ENCODE data around the gene CISD1. TPM values are rescaled to one million over a fixed set of nuclear protein-coding genes. Genes with fewer than 3 reads are reported as not detected.

Gene CISD1
- total RNA-seq, 1 donor from 2014 or later = 24.5 TPM

DNA sequence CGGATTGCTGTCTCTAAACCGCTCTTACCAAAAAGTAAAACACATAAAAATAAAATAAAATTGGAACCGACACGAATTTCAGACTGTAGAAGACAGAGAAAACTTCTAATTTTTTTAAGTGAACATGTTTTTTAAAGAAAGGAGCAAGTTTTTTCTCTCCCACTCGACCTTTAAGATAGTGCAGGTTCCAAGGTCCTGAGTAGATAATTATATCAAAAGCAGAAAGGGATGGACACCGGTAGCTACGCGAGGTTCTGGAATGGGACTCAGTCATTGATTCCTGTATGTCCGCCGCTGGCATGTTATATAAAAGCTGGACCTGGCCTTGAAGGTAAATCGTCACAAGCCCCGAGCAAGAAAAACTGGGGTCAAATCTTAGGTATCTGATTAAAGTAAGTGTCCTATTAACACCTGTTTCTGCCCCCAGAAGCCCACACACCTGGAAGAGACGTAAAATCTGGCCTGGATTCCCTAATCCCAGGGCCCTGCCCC lies 462 bp upstream of the CISD1 start:
- TF ChIP-seq, protein P1, sequence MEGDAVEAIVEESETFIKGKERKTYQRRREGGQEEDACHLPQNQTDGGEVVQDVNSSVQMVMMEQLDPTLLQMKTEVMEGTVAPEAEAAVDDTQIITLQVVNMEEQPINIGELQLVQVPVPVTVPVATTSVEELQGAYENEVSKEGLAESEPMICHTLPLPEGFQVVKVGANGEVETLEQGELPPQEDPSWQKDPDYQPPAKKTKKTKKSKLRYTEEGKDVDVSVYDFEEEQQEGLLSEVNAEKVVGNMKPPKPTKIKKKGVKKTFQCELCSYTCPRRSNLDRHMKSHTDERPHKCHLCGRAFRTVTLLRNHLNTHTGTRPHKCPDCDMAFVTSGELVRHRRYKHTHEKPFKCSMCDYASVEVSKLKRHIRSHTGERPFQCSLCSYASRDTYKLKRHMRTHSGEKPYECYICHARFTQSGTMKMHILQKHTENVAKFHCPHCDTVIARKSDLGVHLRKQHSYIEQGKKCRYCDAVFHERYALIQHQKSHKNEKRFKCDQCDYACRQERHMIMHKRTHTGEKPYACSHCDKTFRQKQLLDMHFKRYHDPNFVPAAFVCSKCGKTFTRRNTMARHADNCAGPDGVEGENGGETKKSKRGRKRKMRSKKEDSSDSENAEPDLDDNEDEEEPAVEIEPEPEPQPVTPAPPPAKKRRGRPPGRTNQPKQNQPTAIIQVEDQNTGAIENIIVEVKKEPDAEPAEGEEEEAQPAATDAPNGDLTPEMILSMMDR (IDR thresholded peaks at IDR 0.05) = no peak
- Histone ChIP-seq H3K4me3 (peak overlapping the region; percentile 65), H3K27ac (peak overlapping the region; percentile 98), H3K27me3 (ENCODE audit: low read depth) (no peaks in the 10 kb centered on the region), H3K4me1 (peaks cover 27% of the 10 kb centered on the region), H3K36me3 (no peaks in the 10 kb centered on the region), H3K9me3 (no peaks in the 10 kb centered on the region)
- DNase-seq (no peak), ATAC-seq (peak in 1 of 2 donors; percentile 16)
- intact Hi-C loops (cut with DNase I) = no loop called here

DNA sequence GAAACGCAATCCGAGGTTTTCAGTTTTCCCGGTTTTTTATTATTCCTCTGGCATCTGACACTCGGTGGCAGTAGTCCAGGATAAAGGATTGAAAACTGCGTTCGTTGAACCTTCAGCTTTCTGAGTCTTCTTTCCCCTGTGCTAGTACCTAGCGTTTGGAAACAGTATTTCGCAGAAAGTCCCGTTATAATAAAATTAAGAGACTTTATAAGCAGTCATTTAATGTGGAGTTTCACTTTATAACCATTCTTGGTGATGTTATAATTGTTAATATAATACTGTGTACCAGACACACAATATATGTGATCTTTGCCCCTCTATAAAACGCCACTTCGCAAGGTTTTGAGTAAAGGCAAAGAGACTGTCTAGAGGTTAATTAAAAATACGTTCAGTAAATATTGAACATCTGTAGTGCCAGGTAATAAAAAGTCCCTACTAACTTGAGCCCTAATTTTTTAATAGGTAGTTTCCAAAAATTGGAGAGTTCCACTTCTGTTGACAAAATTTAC lies 874 bp downstream of the CISD1 start:
- Histone ChIP-seq H3K9me3 (no peaks in the 10 kb centered on the region), H3K36me3 (no peaks in the 10 kb centered on the region), H3K27me3 (ENCODE audit: low read depth) (no peaks in the 10 kb centered on the region), H3K4me1 (peaks cover 23% of the 10 kb centered on the region), H3K4me3 (peak overlapping the region; percentile 65), H3K27ac (peak overlapping the region; percentile 98)
- intact Hi-C loops (cut with DNase I) = no loop called here
- ATAC-seq (no peak), DNase-seq (no peak)
- TF ChIP-seq, protein P1 (IDR thresholded peaks at IDR 0.05) = no peak

DNA sequence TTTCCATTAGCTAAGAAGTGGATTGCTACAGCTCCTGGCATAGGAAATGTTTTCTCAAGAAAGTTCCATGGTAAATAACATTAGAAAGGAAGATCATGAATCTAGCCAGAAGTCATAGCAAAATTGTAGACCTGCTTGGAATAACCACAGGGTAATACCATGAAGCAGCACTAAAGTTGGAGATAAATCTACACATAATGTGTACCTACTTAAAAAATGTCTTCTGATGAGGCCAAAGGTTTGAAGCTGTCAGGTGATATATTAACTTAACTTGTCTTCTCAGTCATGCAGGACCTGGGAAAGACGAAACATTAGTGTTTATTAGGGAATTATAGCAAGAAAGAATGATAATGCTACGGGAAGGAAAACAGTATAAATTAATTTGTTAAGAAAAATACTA lies 6.3 kb downstream of the CISD1 start:
- no peaks in the 10 kb centered on the region for H3K27me3 ChIP-seq (ENCODE audit: low read depth)
- H3K27ac ChIP-seq = no peak overlapping the region
- no peak for ATAC-seq
- TF ChIP-seq, protein P1 (IDR thresholded peaks at IDR 0.05) = no peak
- H3K4me1 ChIP-seq = no peaks in the 10 kb centered on the region
- H3K4me3 ChIP-seq = no peak overlapping the region
- intact Hi-C loops (cut with DNase I) = no loop called here
- H3K9me3 ChIP-seq = no peaks in the 10 kb centered on the region
- no peak for DNase-seq
- H3K36me3 ChIP-seq = peaks cover 7% of the 10 kb centered on the region

DNA sequence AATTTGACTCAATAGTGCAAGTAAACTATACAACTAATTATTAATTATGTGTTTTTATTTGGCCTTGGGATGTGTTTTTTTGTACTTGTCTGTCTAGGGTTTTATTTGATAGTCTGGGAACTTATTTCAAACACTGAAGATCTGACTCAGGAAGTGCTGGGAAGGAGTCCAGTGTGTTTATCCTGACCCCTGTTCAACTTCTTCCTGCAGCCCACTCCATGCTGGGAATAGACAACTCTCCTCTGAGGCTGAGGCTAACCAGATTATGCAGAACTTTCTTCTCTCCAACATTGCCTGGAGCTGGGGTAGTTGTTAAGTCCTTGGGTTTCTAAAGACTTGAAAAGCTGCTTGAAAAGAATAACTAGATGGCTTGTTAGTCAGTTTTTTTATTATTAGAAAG lies 6.9 kb downstream of the CISD1 start:
- DNase-seq = no peak
- Histone ChIP-seq H3K4me1 (peaks cover under 1% of the 10 kb centered on the region), H3K27ac (no peak overlapping the region), H3K27me3 (ENCODE audit: low read depth) (no peaks in the 10 kb centered on the region), H3K36me3 (peaks cover 7% of the 10 kb centered on the region), H3K9me3 (no peaks in the 10 kb centered on the region), H3K4me3 (no peak overlapping the region)
- intact Hi-C loops (cut with DNase I) = no loop called here
- ATAC-seq = no peak
- TF ChIP-seq, protein P1 (IDR thresholded peaks at IDR 0.05) = no peak

DNA sequence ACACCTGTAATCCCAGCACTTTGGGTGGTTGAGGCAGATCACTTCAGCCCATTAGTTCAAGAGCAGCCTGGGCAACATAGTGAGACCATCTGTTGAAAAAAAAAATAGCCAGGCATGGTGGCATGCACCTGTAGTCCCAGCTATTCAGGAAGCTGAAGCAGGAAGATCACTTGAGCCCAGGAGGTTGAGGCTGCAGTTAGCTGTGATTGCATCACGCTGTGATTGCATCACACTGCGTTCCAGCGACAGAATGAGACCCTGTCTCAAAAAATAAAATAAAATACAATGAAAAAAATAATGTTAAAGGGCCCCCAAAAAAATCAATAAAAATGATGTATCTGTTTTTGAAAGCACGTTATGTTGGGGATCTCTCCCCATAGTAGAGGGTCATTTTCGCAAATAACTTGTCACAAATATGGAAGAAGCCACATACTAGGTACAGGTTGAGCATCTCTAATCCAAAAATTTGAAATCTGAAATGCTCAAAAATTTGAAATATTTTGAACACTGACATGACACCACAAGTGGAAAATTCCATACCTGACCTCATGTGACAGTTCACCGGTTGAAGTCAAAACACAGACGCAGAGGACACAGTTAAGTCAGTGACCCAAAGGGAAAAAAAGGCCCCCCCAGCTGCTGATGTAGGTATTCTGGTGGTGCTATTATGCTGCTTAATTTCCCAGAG lies 9.5 kb downstream of the CISD1 start:
- no peak for DNase-seq
- Histone ChIP-seq H3K9me3 (no peaks in the 10 kb centered on the region), H3K4me3 (no peak overlapping the region), H3K36me3 (peaks cover 7% of the 10 kb centered on the region), H3K27ac (no peak overlapping the region), H3K4me1 (peaks cover 14% of the 10 kb centered on the region), H3K27me3 (ENCODE audit: low read depth) (no peaks in the 10 kb centered on the region)
- no peak for ATAC-seq
- intact Hi-C loops (cut with DNase I) = no loop called here
- TF ChIP-seq, protein P1 (IDR thresholded peaks at IDR 0.05) = no peak

All from lower lobe of right lung (tissue), 2 donors.